Thoracic aorta (tissue), 2 donors: ENCODE data around the gene POLL. TPM values are rescaled to one million over a fixed set of nuclear protein-coding genes. Genes with fewer than 3 reads are reported as not detected.

Source experiments
- ATAC-seq: fragments of 150-250 bp; one replicate; pipeline ENCODE4 v1.8.0; 2017; ENCODE audit warnings: low read depth; ENCODE audit not compliant: insufficient number of reproducible peaks, low FRiP score
- DNase-seq: peaks from one replicate; pipeline ENCODE4 v3.0.0-alpha.2; 2020; ENCODE audit warnings: low spot score
- H3K27ac ChIP-seq, 2 donors: fragments of 200-600 bp; sonication (generic); 1 replicate in 1 of 2; 2 replicates in 1 of 2; pipeline ENCODE4 v1.5.1; 2016; ENCODE audit warnings: mild to moderate bottlenecking in 2 of 2, moderate library complexity in 2 of 2
- H3K27me3 ChIP-seq: fragments of 200-600 bp; sonication (generic); replicated peaks from 2 replicates; pipeline ENCODE4 v1.6.0; 2016; ENCODE audit warnings: mild to moderate bottlenecking; ENCODE audit not compliant: insufficient read depth
- H3K36me3 ChIP-seq: fragments of 200-600 bp; sonication (generic); one replicate; pipeline ENCODE4 v1.5.1; 2016
- H3K4me1 ChIP-seq, 2 donors: fragments of 200-600 bp; sonication (generic); 1 replicate in 1 of 2; 2 replicates in 1 of 2; pipeline versions ENCODE4 v1.5.1 to v1.6.0; 2016; ENCODE audit warnings: low read depth in 2 of 2, mild to moderate bottlenecking in 1 of 2; ENCODE audit not compliant: control insufficient read depth in 1 of 2
- H3K4me3 ChIP-seq: fragments of 200-600 bp; sonication (generic); 2 replicates; pipeline ENCODE4 v1.5.1; 2016; ENCODE audit warnings: mild to moderate bottlenecking
- H3K9me3 ChIP-seq: fragments of 200-600 bp; sonication (generic); 2 replicates; pipeline ENCODE4 v1.5.1; 2016
- CTCF ChIP-seq: fragments of 200-600 bp; sonication (generic); IDR thresholded peaks from one replicate; pipeline ENCODE4 v1.5.1; 2019; ENCODE audit warnings: antibody characterized with exemption
- total RNA-seq, 2 donors: library from RNA; depleted of rRNA; stranded (reverse); fragments of >200 nt; gene quantifications; one replicate each; pipeline versions ENCODE4 v1.1.0 to v1.2.3, GENCODE V29; 2016

POLL gene
- total RNA-seq, 2 donors from 2014 or later: 22.3 to 37.0 TPM

- ATAC-seq: no peak
These were observed 29.9 kb downstream of the POLL start for GRCh38 chr10:101558204-101558603.

DNA sequence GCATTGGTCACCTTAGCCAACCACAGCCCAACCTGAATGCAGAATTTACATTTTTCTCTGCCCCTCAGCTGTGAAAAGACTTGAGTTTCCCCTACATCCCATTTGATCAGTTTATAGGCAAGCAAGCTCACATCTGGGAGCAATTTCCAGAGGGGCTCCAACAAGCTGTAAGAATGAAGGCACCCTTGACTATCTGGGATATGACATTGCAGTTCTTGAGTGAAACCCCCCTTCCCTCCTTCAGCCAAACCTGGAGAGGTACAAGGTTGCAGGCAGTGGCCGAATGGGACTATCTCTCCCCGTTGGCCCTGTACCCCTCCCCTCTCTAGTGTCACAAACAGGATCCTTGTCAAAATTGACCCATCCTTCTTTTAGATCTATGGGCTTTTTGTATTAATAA lies 30.5 kb downstream of the POLL start:
- Histone ChIP-seq H3K27ac (no peak overlapping the region), H3K4me3 (no peak overlapping the region), H3K27me3 (no peaks in the 10 kb centered on the region), H3K36me3 (peaks cover 12% of the 10 kb centered on the region), H3K9me3 (no peaks in the 10 kb centered on the region), H3K4me1 (no peaks in the 10 kb centered on the region)
- no peak for TF ChIP-seq CTCF
- ATAC-seq (no peak), DNase-seq (no peak)

More at GRCh38 chr10:101558204-101558603, 29.9 kb downstream of the POLL start:
- Histone ChIP-seq H3K4me3 (no peak overlapping the region), H3K4me1 (no peaks in the 10 kb centered on the region), H3K36me3 (peaks cover 8% of the 10 kb centered on the region), H3K27ac (no peak overlapping the region), H3K9me3 (no peaks in the 10 kb centered on the region), H3K27me3 (no peaks in the 10 kb centered on the region)
- TF ChIP-seq CTCF: no peak
- no peak for DNase-seq

- peaks cover 18% of the 10 kb centered on the region for H3K36me3 ChIP-seq
- no peak for DNase-seq
- no peak for ATAC-seq
- peaks cover 0 to 9% of the 10 kb centered on the region in 2 donors for H3K4me1 ChIP-seq
- no peak for TF ChIP-seq CTCF
- H3K4me3 ChIP-seq: no peak overlapping the region
- H3K27ac ChIP-seq: no peak overlapping the region
- no peaks in the 10 kb centered on the region for H3K9me3 ChIP-seq
- H3K27me3 ChIP-seq: no peaks in the 10 kb centered on the region
These were observed 35.6 kb downstream of the POLL start for GRCh38 chr10:101552442-101552841.

- no peaks in the 10 kb centered on the region for H3K9me3 ChIP-seq
- peaks cover 0 to 9% of the 10 kb centered on the region in 2 donors for H3K4me1 ChIP-seq
- H3K27ac ChIP-seq: no peak overlapping the region
- TF ChIP-seq CTCF: no peak
- ATAC-seq: no peak
- H3K4me3 ChIP-seq: no peak overlapping the region
- DNase-seq: no peak
- H3K36me3 ChIP-seq: peaks cover 18% of the 10 kb centered on the region
- H3K27me3 ChIP-seq: no peaks in the 10 kb centered on the region
These were observed 37.1 kb downstream of the POLL start for GRCh38 chr10:101550965-101551364.

- H3K27ac ChIP-seq: no peak overlapping the region
- no peak for TF ChIP-seq CTCF
- ATAC-seq: no peak
- H3K9me3 ChIP-seq: no peaks in the 10 kb centered on the region
- H3K4me3 ChIP-seq: no peak overlapping the region
- no peaks in the 10 kb centered on the region for H3K36me3 ChIP-seq
- H3K4me1 ChIP-seq: peaks cover 0 to 9% of the 10 kb centered on the region in 2 donors
- no peak for DNase-seq
- no peaks in the 10 kb centered on the region for H3K27me3 ChIP-seq
These were observed 42.2 kb downstream of the POLL start for GRCh38 chr10:101545898-101546297.
